GM13976 (cell line): ENCODE results near the gene GOLGA8T.
"Not testable (repeated sequence)": the region's sequence is repeated elsewhere in the genome, so short reads cannot be mapped to it uniquely, and the experiment has no call there.

Experiments
- DNase-seq: peaks from one replicate; pipeline ENCODE4 v3.0.0; 2012; ENCODE audit warnings: low spot score
- CTCF ChIP-seq: IDR thresholded peaks from 2 replicates; pipeline ENCODE4 v1.5.1; 2012; ENCODE audit warnings: borderline replicate concordance, mild to moderate bottlenecking; ENCODE audit not compliant: insufficient read depth; ENCODE audit errors: extremely low read depth, missing control alignments, control extremely low read depth
- in situ Hi-C: fragments of 300-500 bp; cut with MboI; formaldehyde crosslinking; loops from one replicate; pipeline ENCODE4 v1.12.0; 2022; ENCODE audit warnings: low sequenced_read_pairs, mixed read lengths, inconsistent platforms; ENCODE audit not compliant: unreplicated experiment

GOLGA8T gene

DNA sequence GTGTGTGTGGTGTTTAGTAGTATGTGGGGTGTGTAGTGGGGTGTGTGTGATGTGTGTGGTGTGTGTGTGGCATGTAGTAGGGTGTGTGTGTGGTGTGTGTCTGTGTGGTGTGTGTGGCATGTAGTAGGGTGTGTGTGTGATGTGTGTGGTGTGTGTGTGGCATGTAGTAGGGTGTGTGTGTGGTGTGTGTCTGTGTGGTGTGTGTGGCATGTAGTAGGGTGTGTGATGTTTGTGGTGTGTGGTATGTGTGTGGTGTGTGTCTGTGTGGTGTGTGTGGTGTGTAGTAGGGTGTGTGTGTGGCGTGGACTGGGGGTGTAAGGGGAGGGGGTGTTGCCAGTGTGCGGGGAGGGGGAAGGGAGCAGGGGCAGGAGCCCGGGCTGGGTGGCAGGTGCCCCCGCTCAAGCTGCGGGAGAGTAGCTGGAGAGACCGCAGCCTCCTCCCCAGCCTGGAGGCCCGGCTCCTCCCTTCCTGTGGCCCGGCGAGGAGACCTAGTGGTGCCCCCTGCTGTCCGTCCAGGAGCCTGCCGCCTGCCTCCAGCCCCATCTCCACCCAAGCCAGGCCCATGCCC, 38.3 kb downstream of the GOLGA8T start:
- peak; percentile 35 for TF ChIP-seq CTCF
- DNase-seq, in situ Hi-C loops: not testable (repeated sequence)

GRCh38 chr15:30175291-30175690, 40.4 kb downstream of the GOLGA8T start:
- in situ Hi-C loops, DNase-seq: not testable (repeated sequence)

GRCh38 chr15:30176613-30177012, 41.8 kb downstream of the GOLGA8T start:
- DNase-seq, in situ Hi-C loops: not testable (repeated sequence)

DNA sequence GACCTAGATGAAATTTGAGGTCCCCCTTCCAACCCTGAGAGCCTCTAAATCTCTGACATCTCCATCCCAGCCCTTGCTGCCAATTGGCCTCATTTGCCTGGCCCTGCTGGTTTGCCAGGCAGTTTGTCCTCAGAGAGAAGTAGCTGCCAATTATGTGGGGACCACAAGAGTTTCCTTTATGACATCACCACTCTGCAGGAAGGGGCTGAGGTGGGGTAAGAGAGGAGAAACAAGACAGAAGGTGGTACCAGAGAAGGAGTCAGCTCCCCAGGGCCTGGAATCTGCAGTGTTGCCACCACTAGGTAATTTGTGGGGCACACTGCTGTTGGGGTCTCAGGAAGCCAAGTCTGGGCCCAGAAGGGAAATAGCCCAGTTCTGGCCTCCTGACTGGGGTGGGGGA, 45.0 kb downstream of the GOLGA8T start:
- in situ Hi-C loops, DNase-seq: not testable (repeated sequence)

GRCh38 chr15:30185495-30185894, 50.6 kb downstream of the GOLGA8T start:
- in situ Hi-C loops, DNase-seq: not testable (repeated sequence)

DNA sequence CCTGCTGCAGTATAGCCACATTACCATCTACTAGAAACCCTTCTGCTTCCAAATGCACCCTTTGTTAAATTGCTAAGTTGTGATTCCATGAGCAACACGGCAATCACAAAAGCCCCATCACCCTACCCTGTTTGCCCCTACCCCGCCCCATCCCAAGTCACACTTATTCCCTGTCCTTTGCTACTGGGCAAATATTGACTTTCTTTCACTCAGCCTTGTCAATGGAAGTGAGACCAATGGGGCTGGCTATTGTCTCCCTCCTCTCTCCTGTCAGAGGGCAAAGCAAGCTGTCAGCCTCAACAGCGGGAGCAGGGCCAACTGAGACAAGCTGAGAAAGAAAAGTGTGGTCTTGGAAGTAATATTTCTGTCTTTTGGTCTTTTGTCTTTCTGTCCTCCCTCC, 52.6 kb downstream of the GOLGA8T start:
- in situ Hi-C loops, DNase-seq: not testable (repeated sequence)

GRCh38 chr15:30189754-30190153, 54.9 kb downstream of the GOLGA8T start:
- DNase-seq, in situ Hi-C loops: not testable (repeated sequence)

DNA sequence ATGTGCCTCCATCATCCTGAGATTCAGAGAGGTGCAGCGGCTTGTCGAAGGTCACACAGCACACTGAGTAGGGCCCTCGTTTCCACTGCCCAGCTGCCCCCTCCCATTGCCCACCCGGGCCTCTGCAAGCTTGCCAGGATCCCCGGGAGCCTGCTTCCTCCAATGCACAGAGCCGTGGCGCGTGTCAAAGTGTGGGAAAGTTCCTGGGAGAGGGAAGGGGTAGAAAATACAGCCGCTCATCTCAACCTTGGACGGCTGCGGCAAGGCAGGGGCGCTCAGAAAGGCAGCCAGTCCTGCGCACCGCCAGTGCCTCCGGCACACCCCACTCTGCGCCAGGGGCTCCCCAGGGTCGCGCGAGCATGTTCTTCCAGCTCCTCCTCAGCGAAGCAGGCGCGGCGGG, 56.3 kb downstream of the GOLGA8T start:
- in situ Hi-C loops, DNase-seq: not testable (repeated sequence)

DNA sequence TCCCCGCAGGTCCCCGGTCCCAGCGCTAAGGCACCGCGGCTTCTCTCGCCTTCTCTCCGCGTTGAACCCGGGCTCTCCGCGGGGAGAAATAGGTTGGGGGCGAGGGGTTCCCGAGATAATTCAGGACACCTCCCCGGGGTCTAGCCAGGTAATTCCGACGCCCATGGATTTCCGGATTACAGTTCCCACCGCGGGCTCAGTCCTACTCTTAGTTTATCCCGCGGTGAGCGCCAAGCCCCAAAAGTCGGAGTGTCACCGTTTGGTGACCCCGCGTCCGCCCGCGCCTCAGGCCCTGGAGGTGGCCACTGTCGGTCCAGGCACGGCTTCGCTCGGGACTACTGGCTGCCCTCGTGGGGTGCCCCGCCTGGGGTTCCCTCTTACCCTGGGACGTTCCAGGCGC, 56.8 kb downstream of the GOLGA8T start:
- in situ Hi-C loops, DNase-seq: not testable (repeated sequence)

GRCh38 chr15:30192119-30192745, 57.4 kb downstream of the GOLGA8T start:
- in situ Hi-C loops, DNase-seq: not testable (repeated sequence)

GRCh38 chr15:30192892-30193291, 58.0 kb downstream of the GOLGA8T start:
- in situ Hi-C loops, DNase-seq: not testable (repeated sequence)
